AML-193 (cell line): ENCODE measurements around the gene OTOF.

Source experiments
- DNase-seq, 2 experiments: peaks; one replicate each; lab custom pipeline; 2025; lab: John Stamatoyannopoulos, UW

OTOF gene

DNA sequence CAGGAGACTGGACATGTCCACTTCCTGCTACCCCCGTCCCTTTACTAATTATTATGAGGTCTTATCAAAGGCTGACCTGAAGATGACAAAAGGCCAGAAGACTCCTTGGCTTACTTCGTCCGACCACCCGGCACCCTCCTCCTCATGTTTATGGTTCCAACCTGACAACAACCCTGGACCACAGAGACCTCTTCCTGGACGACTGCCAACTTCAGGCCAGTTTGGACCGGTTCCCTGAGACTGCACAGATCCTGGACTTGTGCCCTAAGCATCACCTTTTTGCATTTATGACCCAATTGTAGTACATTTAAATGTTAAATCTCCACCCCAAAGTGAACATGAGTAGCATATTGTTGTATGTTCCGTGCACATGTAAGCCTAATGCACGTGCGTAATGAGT is 70.4 kb downstream of the OTOF start:
- DNase-seq = no peak
